ENCODE data around the gene RHOV.

RHOV gene

GRCh38 chr15:40902605-40903561, 28.8 kb upstream of the RHOV start:
- DNase-seq = no peak

GRCh38 chr15:40901053-40901443, 27.0 kb upstream of the RHOV start:
- DNase-seq = no peak

- no peak for DNase-seq
Observed at GRCh38 chr15:40900256-40901052, 26.4 kb upstream of the RHOV start.

- no peak for DNase-seq
Observed at GRCh38 chr15:40899536-40900207, 25.6 kb upstream of the RHOV start.

- DNase-seq = no peak
Observed at GRCh38 chr15:40894681-40895448, 20.8 kb upstream of the RHOV start.

GRCh38 chr15:40893733-40894680, 20.0 kb upstream of the RHOV start, which contains the start of gene VPS18:
VPS18 (plus strand) TSS chr15:40894450; CDS start chr15:40894769, 319 bp downstream.
- DNase-seq = peak; percentile 91

- no peak for DNase-seq
Observed at GRCh38 chr15:40893019-40893670, 19.1 kb upstream of the RHOV start.

- DNase-seq = no peak
Observed at GRCh38 chr15:40892447-40893012, 18.5 kb upstream of the RHOV start.

GRCh38 chr15:40891810-40892446, 17.9 kb upstream of the RHOV start:
- no peak for DNase-seq

- DNase-seq = no peak
Observed at GRCh38 chr15:40891138-40891537, 17.1 kb upstream of the RHOV start.

- DNase-seq = no peak
Observed at GRCh38 chr15:40889112-40889511, 15.1 kb upstream of the RHOV start.

GRCh38 chr15:40886586-40886985, 12.6 kb upstream of the RHOV start:
- DNase-seq = no peak

GRCh38 chr15:40881351-40881750, 7.3 kb upstream of the RHOV start:
- no peak for DNase-seq

GRCh38 chr15:40879609-40880008, 5.6 kb upstream of the RHOV start:
- DNase-seq = no peak

GRCh38 chr15:40878785-40879184, 4.8 kb upstream of the RHOV start:
- no peak for DNase-seq

GRCh38 chr15:40877694-40878093, 3.7 kb upstream of the RHOV start:
- no peak for DNase-seq

- DNase-seq = no peak
Observed at GRCh38 chr15:40875991-40876730, 2.1 kb upstream of the RHOV start.

GRCh38 chr15:40872791-40873693, 992 bp downstream of the RHOV start:
- no peak for DNase-seq

Data from NCI-H1092 (cell line).